GM23338 (cell line): Measurements from ENCODE around the gene BMP10. TPM values are rescaled to one million over a fixed set of nuclear protein-coding genes. Genes with fewer than 3 reads are reported as not detected.

Source experiments
- ATAC-seq: fragments of 200-7000 bp; cut with Tn5 transposase; 3 replicates; pipeline ENCODE4 v1.9.1; 2020
- DNase-seq: peaks from one replicate; pipeline ENCODE4 v3.0.0-alpha.2; 2015; ENCODE audit warnings: low spot score
- H2AFZ ChIP-seq: fragments of 200-600 bp; sonication (generic); 2 replicates; pipeline ENCODE4 v1.8.0; 2016; ENCODE audit warnings: antibody characterized with exemption, mild to moderate bottlenecking, moderate library complexity
- H3F3A ChIP-seq: fragments of 200-600 bp; sonication (generic); replicated peaks from 2 replicates; pipeline ENCODE4 v1.8.0; 2017; ENCODE audit warnings: antibody characterized with exemption, mixed run types, low read depth
- H3K27ac ChIP-seq: fragments of 200-600 bp; sonication (generic); 2 replicates; pipeline ENCODE4 v1.6.1; 2016; ENCODE audit warnings: low read depth
- H3K27me3 ChIP-seq: fragments of 200-600 bp; sonication (generic); 2 replicates; pipeline ENCODE4 v1.8.0; 2016; ENCODE audit warnings: mild to moderate bottlenecking, mixed run types, moderate library complexity; ENCODE audit not compliant: insufficient read depth
- H3K36me3 ChIP-seq: fragments of 200-600 bp; sonication (generic); 2 replicates; pipeline ENCODE4 v1.8.0; 2016; ENCODE audit warnings: mild to moderate bottlenecking; ENCODE audit not compliant: insufficient read depth
- H3K4me1 ChIP-seq: fragments of 200-600 bp; sonication (generic); 2 replicates; pipeline ENCODE4 v1.8.0; 2016; ENCODE audit warnings: mild to moderate bottlenecking, moderate library complexity; ENCODE audit not compliant: insufficient read depth
- H3K4me2 ChIP-seq: fragments of 200-600 bp; sonication (generic); 2 replicates; pipeline ENCODE4 v1.7.1; 2017; ENCODE audit warnings: mixed run types
- H3K4me3 ChIP-seq: fragments of 200-600 bp; sonication (generic); 2 replicates; pipeline ENCODE4 v1.6.1; 2016; ENCODE audit warnings: mixed run types
- H3K79me2 ChIP-seq: fragments of 200-600 bp; sonication (generic); replicated peaks from 2 replicates; pipeline ENCODE4 v1.8.0; 2017; ENCODE audit warnings: mild to moderate bottlenecking; ENCODE audit not compliant: insufficient read depth
- H3K9me2 ChIP-seq: fragments of 200-600 bp; sonication (generic); 2 replicates; pipeline ENCODE4 v1.8.0; 2017; ENCODE audit not compliant: insufficient read depth
- H4K20me1 ChIP-seq: fragments of 200-600 bp; sonication (generic); replicated peaks from 2 replicates; pipeline ENCODE4 v1.8.0; 2017; ENCODE audit warnings: mild to moderate bottlenecking; ENCODE audit not compliant: insufficient read depth
- H3K27ac Mint-ChIP-seq: 2 replicates; pipeline ENCODE4 v1.8.0; 2020; ENCODE audit warnings: inconsistent platforms, mild to moderate bottlenecking, moderate library complexity, mixed read lengths
- H3K27me3 Mint-ChIP-seq: 3 replicates; pipeline ENCODE4 v1.8.0; 2022; ENCODE audit warnings: low read depth, mild to moderate bottlenecking, moderate library complexity, mixed read lengths, inconsistent platforms; ENCODE audit not compliant: insufficient read depth, poor library complexity
- H3K36me3 Mint-ChIP-seq: 3 replicates; pipeline ENCODE4 v1.8.0; 2021; ENCODE audit warnings: low read depth, mild to moderate bottlenecking, inconsistent platforms, moderate library complexity, mixed read lengths
- H3K4me1 Mint-ChIP-seq: 3 replicates; pipeline ENCODE4 v1.8.0; 2020; ENCODE audit warnings: mild to moderate bottlenecking, inconsistent platforms, mixed read lengths
- H3K4me3 Mint-ChIP-seq: 3 replicates; pipeline ENCODE4 v1.8.0; 2021; ENCODE audit warnings: moderate library complexity, mild to moderate bottlenecking, inconsistent platforms, mixed read lengths
- H3K9me3 Mint-ChIP-seq: 3 replicates; pipeline ENCODE4 v1.8.0; 2020; ENCODE audit warnings: moderate library complexity, mild to moderate bottlenecking, inconsistent platforms, mixed read lengths
- CREB1 ChIP-seq: fragments of 250-450 bp; sonication (Bioruptor Pico); IDR thresholded peaks from 2 replicates; pipeline ENCODE4 v1.5.0; 2020; ENCODE audit warnings: low read depth, mild to moderate bottlenecking, moderate library complexity
- EZH2 ChIP-seq: fragments of 200-600 bp; sonication (generic); IDR thresholded peaks from one replicate; pipeline ENCODE4 v1.8.0; 2017; ENCODE audit warnings: antibody characterized with exemption, mild to moderate bottlenecking, low read depth; ENCODE audit not compliant: unreplicated experiment
- EZH2phosphoT487 ChIP-seq: fragments of 200-600 bp; sonication (generic); IDR thresholded peaks from one replicate; pipeline ENCODE4 v1.8.1; 2018; ENCODE audit warnings: antibody characterized with exemption; ENCODE audit not compliant: unreplicated experiment
- JUNB ChIP-seq: IDR thresholded peaks from one replicate; pipeline ENCODE4 v1.6.1; 2016; ENCODE audit warnings: antibody characterized with exemption; ENCODE audit not compliant: unreplicated experiment
- NANOG ChIP-seq: IDR thresholded peaks from 2 replicates; pipeline ENCODE4 v1.6.1; 2016; ENCODE audit warnings: antibody characterized with exemption, borderline replicate concordance
- POLR2AphosphoS5 ChIP-seq: IDR thresholded peaks from 2 replicates; pipeline ENCODE4 v1.6.1; 2016; ENCODE audit warnings: antibody characterized with exemption, low read depth
- STAT1 ChIP-seq: IDR thresholded peaks from one replicate; pipeline ENCODE4 v1.6.1; 2016; ENCODE audit warnings: antibody characterized with exemption; ENCODE audit not compliant: unreplicated experiment
- ZNF114 ChIP-seq: fragments of 250-450 bp; sonication (Bioruptor Pico); IDR thresholded peaks from 2 replicates; pipeline ENCODE4 v1.5.0; 2020; ENCODE audit warnings: mild to moderate bottlenecking, moderate library complexity
- ZNF331 ChIP-seq: fragments of 250-450 bp; sonication (Bioruptor Pico); IDR thresholded peaks from 2 replicates; pipeline ENCODE4 v1.5.0; 2020; ENCODE audit warnings: low read depth, mild to moderate bottlenecking, moderate library complexity
- polyA plus RNA-seq: library from polyadenylated mRNA; unstranded; fragments of >200 nt; fragmentation: Nextera tagmentation; extraction: Ambion mirVana; gene quantifications from 2 replicates; pipeline ENCODE4 v1.2.1, GENCODE V29; 2016
- total RNA-seq: library from RNA; depleted of rRNA; stranded (reverse); fragments of >200 nt; shearing (Covaris generic); gene quantifications from 2 replicates; pipeline ENCODE4 v1.2.3, GENCODE V29; 2014
- TF ChIP-seq, protein P1 (sequence below): IDR thresholded peaks from one replicate; pipeline ENCODE4 v1.6.1; 2018; ENCODE audit warnings: antibody characterized with exemption; ENCODE audit not compliant: unreplicated experiment
- TF ChIP-seq, protein P2 (sequence below): IDR thresholded peaks from 2 replicates; pipeline ENCODE4 v1.6.1; 2016; ENCODE audit warnings: antibody characterized with exemption
- TF ChIP-seq, protein P3 (sequence below), 2 experiments: fragments of 200-600 bp in 1 of 2; sonication (generic) in 1 of 2; conservative IDR thresholded peaks; 2 replicates each; pipeline versions ENCODE4 v1.5.1 to v1.6.1; 2016 to 2017; ENCODE audit warnings: antibody characterized with exemption in 2 of 2, low read depth in 2 of 2, mild to moderate bottlenecking in 2 of 2, moderate library complexity in 1 of 2
- TF ChIP-seq, protein P4 (sequence below): fragments of 250-450 bp; sonication (Bioruptor Pico); IDR thresholded peaks from 2 replicates; pipeline ENCODE4 v1.5.0; 2020; ENCODE audit warnings: mild to moderate bottlenecking, moderate library complexity

Gene BMP10
- total and polyA plus RNA-seq, 2 experiments from 2014 or later: not detected

DNA sequence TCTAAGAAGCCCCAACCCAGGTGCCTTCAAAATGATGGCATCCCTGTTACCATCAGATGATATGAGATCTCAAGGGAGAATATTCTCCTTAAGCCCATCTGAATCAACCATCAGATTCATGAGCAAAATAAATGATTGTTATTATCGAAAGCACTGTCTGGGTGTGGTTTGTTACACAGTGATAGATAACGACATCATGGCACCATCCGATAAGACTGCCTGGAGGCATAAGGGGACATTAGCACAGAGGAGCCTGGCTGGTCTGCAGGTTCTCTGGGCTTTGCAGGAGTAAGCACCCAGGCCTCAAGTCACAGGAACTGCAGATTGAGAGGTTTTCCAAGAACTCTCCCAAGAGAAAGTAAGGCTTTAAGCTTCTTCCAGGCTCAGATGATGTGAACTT lies 15.6 kb downstream of the BMP10 start:
- H3K4me3 Mint-ChIP-seq: no peak overlapping the region
- DNase-seq (no peak), ATAC-seq (no peak)
- no peaks in the 10 kb centered on the region for H3K9me3 Mint-ChIP-seq
- no peaks in the 10 kb centered on the region for H3F3A ChIP-seq
- H3K27ac ChIP-seq: no peak overlapping the region
- TF ChIP-seq, protein P1, sequence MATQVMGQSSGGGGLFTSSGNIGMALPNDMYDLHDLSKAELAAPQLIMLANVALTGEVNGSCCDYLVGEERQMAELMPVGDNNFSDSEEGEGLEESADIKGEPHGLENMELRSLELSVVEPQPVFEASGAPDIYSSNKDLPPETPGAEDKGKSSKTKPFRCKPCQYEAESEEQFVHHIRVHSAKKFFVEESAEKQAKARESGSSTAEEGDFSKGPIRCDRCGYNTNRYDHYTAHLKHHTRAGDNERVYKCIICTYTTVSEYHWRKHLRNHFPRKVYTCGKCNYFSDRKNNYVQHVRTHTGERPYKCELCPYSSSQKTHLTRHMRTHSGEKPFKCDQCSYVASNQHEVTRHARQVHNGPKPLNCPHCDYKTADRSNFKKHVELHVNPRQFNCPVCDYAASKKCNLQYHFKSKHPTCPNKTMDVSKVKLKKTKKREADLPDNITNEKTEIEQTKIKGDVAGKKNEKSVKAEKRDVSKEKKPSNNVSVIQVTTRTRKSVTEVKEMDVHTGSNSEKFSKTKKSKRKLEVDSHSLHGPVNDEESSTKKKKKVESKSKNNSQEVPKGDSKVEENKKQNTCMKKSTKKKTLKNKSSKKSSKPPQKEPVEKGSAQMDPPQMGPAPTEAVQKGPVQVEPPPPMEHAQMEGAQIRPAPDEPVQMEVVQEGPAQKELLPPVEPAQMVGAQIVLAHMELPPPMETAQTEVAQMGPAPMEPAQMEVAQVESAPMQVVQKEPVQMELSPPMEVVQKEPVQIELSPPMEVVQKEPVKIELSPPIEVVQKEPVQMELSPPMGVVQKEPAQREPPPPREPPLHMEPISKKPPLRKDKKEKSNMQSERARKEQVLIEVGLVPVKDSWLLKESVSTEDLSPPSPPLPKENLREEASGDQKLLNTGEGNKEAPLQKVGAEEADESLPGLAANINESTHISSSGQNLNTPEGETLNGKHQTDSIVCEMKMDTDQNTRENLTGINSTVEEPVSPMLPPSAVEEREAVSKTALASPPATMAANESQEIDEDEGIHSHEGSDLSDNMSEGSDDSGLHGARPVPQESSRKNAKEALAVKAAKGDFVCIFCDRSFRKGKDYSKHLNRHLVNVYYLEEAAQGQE: no peak
- TF ChIP-seq, protein P2, sequence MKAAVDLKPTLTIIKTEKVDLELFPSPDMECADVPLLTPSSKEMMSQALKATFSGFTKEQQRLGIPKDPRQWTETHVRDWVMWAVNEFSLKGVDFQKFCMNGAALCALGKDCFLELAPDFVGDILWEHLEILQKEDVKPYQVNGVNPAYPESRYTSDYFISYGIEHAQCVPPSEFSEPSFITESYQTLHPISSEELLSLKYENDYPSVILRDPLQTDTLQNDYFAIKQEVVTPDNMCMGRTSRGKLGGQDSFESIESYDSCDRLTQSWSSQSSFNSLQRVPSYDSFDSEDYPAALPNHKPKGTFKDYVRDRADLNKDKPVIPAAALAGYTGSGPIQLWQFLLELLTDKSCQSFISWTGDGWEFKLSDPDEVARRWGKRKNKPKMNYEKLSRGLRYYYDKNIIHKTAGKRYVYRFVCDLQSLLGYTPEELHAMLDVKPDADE: no peak
- TF ChIP-seq ZNF331: no peak
- TF ChIP-seq, protein P3, sequence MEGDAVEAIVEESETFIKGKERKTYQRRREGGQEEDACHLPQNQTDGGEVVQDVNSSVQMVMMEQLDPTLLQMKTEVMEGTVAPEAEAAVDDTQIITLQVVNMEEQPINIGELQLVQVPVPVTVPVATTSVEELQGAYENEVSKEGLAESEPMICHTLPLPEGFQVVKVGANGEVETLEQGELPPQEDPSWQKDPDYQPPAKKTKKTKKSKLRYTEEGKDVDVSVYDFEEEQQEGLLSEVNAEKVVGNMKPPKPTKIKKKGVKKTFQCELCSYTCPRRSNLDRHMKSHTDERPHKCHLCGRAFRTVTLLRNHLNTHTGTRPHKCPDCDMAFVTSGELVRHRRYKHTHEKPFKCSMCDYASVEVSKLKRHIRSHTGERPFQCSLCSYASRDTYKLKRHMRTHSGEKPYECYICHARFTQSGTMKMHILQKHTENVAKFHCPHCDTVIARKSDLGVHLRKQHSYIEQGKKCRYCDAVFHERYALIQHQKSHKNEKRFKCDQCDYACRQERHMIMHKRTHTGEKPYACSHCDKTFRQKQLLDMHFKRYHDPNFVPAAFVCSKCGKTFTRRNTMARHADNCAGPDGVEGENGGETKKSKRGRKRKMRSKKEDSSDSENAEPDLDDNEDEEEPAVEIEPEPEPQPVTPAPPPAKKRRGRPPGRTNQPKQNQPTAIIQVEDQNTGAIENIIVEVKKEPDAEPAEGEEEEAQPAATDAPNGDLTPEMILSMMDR (conservative IDR thresholded peaks at IDR 0.05; ENCODE audit: low read depth in 2 of 2): no peak
- TF ChIP-seq JUNB: no peak
- TF ChIP-seq, protein P4, sequence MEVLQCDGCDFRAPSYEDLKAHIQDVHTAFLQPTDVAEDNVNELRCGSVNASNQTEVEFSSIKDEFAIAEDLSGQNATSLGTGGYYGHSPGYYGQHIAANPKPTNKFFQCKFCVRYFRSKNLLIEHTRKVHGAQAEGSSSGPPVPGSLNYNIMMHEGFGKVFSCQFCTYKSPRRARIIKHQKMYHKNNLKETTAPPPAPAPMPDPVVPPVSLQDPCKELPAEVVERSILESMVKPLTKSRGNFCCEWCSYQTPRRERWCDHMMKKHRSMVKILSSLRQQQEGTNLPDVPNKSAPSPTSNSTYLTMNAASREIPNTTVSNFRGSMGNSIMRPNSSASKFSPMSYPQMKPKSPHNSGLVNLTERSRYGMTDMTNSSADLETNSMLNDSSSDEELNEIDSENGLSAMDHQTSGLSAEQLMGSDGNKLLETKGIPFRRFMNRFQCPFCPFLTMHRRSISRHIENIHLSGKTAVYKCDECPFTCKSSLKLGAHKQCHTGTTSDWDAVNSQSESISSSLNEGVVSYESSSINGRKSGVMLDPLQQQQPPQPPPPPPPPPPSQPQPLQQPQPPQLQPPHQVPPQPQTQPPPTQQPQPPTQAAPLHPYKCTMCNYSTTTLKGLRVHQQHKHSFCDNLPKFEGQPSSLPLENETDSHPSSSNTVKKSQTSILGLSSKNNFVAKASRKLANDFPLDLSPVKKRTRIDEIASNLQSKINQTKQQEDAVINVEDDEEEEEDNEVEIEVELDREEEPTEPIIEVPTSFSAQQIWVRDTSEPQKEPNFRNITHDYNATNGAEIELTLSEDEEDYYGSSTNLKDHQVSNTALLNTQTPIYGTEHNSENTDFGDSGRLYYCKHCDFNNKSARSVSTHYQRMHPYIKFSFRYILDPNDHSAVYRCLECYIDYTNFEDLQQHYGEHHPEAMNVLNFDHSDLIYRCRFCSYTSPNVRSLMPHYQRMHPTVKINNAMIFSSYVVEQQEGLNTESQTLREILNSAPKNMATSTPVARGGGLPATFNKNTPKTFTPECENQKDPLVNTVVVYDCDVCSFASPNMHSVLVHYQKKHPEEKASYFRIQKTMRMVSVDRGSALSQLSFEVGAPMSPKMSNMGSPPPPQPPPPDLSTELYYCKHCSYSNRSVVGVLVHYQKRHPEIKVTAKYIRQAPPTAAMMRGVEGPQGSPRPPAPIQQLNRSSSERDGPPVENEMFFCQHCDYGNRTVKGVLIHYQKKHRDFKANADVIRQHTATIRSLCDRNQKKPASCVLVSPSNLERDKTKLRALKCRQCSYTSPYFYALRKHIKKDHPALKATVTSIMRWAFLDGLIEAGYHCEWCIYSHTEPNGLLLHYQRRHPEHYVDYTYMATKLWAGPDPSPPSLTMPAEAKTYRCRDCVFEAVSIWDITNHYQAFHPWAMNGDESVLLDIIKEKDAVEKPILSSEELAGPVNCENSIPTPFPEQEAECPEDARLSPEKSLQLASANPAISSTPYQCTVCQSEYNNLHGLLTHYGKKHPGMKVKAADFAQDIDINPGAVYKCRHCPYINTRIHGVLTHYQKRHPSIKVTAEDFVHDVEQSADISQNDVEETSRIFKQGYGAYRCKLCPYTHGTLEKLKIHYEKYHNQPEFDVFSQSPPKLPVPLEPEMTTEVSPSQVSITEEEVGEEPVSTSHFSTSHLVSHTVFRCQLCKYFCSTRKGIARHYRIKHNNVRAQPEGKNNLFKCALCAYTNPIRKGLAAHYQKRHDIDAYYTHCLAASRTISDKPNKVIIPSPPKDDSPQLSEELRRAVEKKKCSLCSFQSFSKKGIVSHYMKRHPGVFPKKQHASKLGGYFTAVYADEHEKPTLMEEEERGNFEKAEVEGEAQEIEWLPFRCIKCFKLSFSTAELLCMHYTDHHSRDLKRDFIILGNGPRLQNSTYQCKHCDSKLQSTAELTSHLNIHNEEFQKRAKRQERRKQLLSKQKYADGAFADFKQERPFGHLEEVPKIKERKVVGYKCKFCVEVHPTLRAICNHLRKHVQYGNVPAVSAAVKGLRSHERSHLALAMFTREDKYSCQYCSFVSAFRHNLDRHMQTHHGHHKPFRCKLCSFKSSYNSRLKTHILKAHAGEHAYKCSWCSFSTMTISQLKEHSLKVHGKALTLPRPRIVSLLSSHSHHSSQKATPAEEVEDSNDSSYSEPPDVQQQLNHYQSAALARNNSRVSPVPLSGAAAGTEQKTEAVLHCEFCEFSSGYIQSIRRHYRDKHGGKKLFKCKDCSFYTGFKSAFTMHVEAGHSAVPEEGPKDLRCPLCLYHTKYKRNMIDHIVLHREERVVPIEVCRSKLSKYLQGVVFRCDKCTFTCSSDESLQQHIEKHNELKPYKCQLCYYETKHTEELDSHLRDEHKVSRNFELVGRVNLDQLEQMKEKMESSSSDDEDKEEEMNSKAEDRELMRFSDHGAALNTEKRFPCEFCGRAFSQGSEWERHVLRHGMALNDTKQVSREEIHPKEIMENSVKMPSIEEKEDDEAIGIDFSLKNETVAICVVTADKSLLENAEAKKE: no peak
- TF ChIP-seq POLR2AphosphoS5: no peak
- TF ChIP-seq STAT1: no peak
- no peak for TF ChIP-seq EZH2phosphoT487
- TF ChIP-seq EZH2: no peak
- TF ChIP-seq CREB1 (CRISPR knock-in tag): no peak
- no peak for TF ChIP-seq NANOG
- no peak for TF ChIP-seq ZNF114
- H3K79me2 ChIP-seq: no peaks in the 10 kb centered on the region
- no peaks in the 10 kb centered on the region for H4K20me1 ChIP-seq
- peaks cover 10% of the 10 kb centered on the region; the same call in 1 of the 2 replicates for H3K9me2 ChIP-seq
- H3K4me1 Mint-ChIP-seq: peaks cover 11% of the 10 kb centered on the region
- no peak overlapping the region for H3K27ac Mint-ChIP-seq
- no peak overlapping the region for H3K4me3 ChIP-seq
- no peaks in the 10 kb centered on the region for H3K36me3 Mint-ChIP-seq
- H3K27me3 Mint-ChIP-seq: peaks cover 6% of the 10 kb centered on the region
- no peak overlapping the region for H3K4me2 ChIP-seq
- no peak overlapping the region for H2AFZ ChIP-seq
- H3K36me3 ChIP-seq: no peaks in the 10 kb centered on the region
- H3K4me1 ChIP-seq: peaks cover 14% of the 10 kb centered on the region
- H3K27me3 ChIP-seq: no peaks in the 10 kb centered on the region
